PC-3 (cell line): ENCODE results near the gene ACSS3.

Experiments used
- EZH2phosphoT487 ChIP-seq: fragments of 300-600 bp; sonication (generic); IDR thresholded peaks from 2 replicates; pipeline ENCODE4 v1.6.1; 2018; ENCODE audit warnings: mild to moderate bottlenecking, antibody characterized with exemption, low read length, borderline replicate concordance
- TF ChIP-seq, protein P1 (sequence below): fragments of 300-600 bp; sonication (generic); conservative IDR thresholded peaks from 2 replicates; pipeline ENCODE4 v1.5.1; 2017; ENCODE audit warnings: antibody characterized with exemption, low read depth, mild to moderate bottlenecking, low read length

DNA sequence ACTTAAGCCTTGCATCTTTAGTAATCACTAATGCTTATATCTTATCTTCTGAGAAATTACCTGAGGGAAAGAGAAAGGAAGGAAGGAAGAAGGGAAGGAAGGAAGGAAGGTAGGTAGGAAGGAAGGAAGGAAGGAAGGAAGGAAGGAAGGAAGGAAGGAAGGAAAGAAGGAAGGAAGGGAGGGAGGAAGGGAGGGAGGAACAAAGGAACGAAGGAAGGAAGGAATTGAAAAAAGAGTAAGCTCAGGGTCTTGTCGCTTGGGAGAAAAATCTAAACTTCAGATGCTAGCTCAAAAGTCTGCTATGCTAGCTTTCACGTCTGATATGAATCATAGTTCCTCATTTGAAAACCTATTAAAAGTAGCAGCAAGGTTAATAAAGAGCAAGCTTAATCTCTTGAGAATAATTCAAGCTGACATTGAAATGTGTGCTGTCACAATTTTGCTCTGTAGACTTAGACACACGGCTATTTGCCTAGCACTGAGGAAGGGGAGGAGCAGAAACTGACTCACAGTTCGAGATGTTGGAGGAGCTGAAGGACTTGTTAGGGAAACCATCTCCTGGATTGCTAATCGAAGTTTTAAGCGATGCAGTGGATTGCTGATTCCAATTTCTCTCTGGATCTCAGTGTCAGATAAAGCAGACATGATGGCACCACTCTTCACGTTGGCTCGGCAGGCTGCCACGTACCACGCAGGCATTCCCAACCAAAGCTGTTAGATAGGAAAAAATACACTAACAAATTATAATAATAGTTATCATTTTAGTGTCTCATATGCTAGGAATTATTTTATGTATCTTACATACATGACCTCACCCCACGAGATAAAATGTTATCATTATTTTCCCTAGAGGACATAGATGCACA, 216.7 kb downstream of the ACSS3 start:
- TF ChIP-seq, protein P1, sequence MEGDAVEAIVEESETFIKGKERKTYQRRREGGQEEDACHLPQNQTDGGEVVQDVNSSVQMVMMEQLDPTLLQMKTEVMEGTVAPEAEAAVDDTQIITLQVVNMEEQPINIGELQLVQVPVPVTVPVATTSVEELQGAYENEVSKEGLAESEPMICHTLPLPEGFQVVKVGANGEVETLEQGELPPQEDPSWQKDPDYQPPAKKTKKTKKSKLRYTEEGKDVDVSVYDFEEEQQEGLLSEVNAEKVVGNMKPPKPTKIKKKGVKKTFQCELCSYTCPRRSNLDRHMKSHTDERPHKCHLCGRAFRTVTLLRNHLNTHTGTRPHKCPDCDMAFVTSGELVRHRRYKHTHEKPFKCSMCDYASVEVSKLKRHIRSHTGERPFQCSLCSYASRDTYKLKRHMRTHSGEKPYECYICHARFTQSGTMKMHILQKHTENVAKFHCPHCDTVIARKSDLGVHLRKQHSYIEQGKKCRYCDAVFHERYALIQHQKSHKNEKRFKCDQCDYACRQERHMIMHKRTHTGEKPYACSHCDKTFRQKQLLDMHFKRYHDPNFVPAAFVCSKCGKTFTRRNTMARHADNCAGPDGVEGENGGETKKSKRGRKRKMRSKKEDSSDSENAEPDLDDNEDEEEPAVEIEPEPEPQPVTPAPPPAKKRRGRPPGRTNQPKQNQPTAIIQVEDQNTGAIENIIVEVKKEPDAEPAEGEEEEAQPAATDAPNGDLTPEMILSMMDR = no peak
- TF ChIP-seq EZH2phosphoT487 = no peak
